Brain microvascular endothelial cell (primary cell): ENCODE results near the gene LINC00237.

ENCODE experiments used
- DNase-seq: peaks from one replicate; pipeline ENCODE4 v3.0.0-alpha.2; 2020
- H3K27ac ChIP-seq: fragments of 250-450 bp; sonication (Bioruptor Pico); 2 replicates; pipeline ENCODE4 v1.5.1; 2020; ENCODE audit warnings: mild to moderate bottlenecking, moderate library complexity
- H3K27me3 ChIP-seq: fragments of 250-450 bp; sonication (Bioruptor Pico); replicated peaks from 2 replicates; pipeline ENCODE4 v1.5.1; 2020; ENCODE audit warnings: mild to moderate bottlenecking
- H3K36me3 ChIP-seq: fragments of 250-450 bp; sonication (Bioruptor Pico); replicated peaks from 2 replicates; pipeline ENCODE4 v1.5.1; 2020; ENCODE audit warnings: mild to moderate bottlenecking
- H3K4me3 ChIP-seq: 2 replicates; pipeline ENCODE4 v1.5.1; 2011; ENCODE audit warnings: low read depth, mild to moderate bottlenecking, control low read depth, low read length, moderate library complexity
- CTCF ChIP-seq: IDR thresholded peaks from 2 replicates; pipeline ENCODE4 v1.5.1; 2011; ENCODE audit warnings: low read depth, mild to moderate bottlenecking, moderate library complexity, low read length, control low read depth, inconsistent platforms; ENCODE audit errors: missing control alignments
- in situ Hi-C: cut with HindIII; loops from 2 replicates; pipeline ENCODE4 v1.10.0; 2017; ENCODE audit warnings: low sequenced_read_pairs, low pct_ligation_motif_present

LINC00237 gene

GRCh38 chr20:21113697-21114096 lies 7.5 kb upstream of the LINC00237 start:
- H3K36me3 ChIP-seq: no peaks in the 10 kb centered on the region
- no peaks in the 10 kb centered on the region for H3K27me3 ChIP-seq
- H3K4me3 ChIP-seq: no peak overlapping the region
- TF ChIP-seq CTCF: no peak
- H3K27ac ChIP-seq: no peak overlapping the region
- DNase-seq: no peak
- in situ Hi-C loops: no loop called here

- no peak for TF ChIP-seq CTCF
- in situ Hi-C loops: no loop called here
- H3K27me3 ChIP-seq: peaks cover 14% of the 10 kb centered on the region
- no peak for DNase-seq
- no peak overlapping the region for H3K4me3 ChIP-seq
- H3K36me3 ChIP-seq: no peaks in the 10 kb centered on the region
- H3K27ac ChIP-seq: no peak overlapping the region
Measured at GRCh38 chr20:21111416-21111815, 5.3 kb upstream of the LINC00237 start.

- Histone ChIP-seq H3K27ac (no peak overlapping the region), H3K4me3 (no peak overlapping the region), H3K27me3 (peaks cover 20% of the 10 kb centered on the region), H3K36me3 (no peaks in the 10 kb centered on the region)
- in situ Hi-C loops: no loop called here
- DNase-seq: no peak
- TF ChIP-seq CTCF: no peak
Measured at GRCh38 chr20:21110811-21111210, 4.7 kb upstream of the LINC00237 start.

- peaks cover 35% of the 10 kb centered on the region for H3K27me3 ChIP-seq
- no peak for DNase-seq
- no peak overlapping the region for H3K27ac ChIP-seq
- H3K36me3 ChIP-seq: no peaks in the 10 kb centered on the region
- in situ Hi-C loops: no loop called here
- no peak overlapping the region for H3K4me3 ChIP-seq
- no peak for TF ChIP-seq CTCF
Measured at GRCh38 chr20:21109144-21109543, 3.0 kb upstream of the LINC00237 start.

- Histone ChIP-seq H3K27me3 (peaks cover 69% of the 10 kb centered on the region), H3K36me3 (no peaks in the 10 kb centered on the region), H3K27ac (no peak overlapping the region), H3K4me3 (no peak overlapping the region)
- in situ Hi-C loops: no loop called here
- DNase-seq: no peak
- TF ChIP-seq CTCF: no peak
Measured at GRCh38 chr20:21105429-21106170, 558 bp downstream of the LINC00237 start.

- Histone ChIP-seq H3K36me3 (no peaks in the 10 kb centered on the region), H3K27ac (no peak overlapping the region), H3K4me3 (no peak overlapping the region), H3K27me3 (peaks cover 76% of the 10 kb centered on the region)
- DNase-seq: no peak
- no peak for TF ChIP-seq CTCF
- in situ Hi-C loops: no loop called here
Measured at GRCh38 chr20:21104921-21105320, 1.2 kb downstream of the LINC00237 start.
